Cerebellar nuclear complex (tissue), 1 donor: ENCODE results near the gene GRXCR2.
"Not testable (repeated sequence)": the region's sequence is repeated elsewhere in the genome, so short reads cannot be mapped to it uniquely, and the experiment has no call there.

Experiments
- DNase-seq, 2 experiments: peaks; one replicate each; lab custom pipeline; 2025; lab: John Stamatoyannopoulos, UW

Gene GRXCR2, protein sequence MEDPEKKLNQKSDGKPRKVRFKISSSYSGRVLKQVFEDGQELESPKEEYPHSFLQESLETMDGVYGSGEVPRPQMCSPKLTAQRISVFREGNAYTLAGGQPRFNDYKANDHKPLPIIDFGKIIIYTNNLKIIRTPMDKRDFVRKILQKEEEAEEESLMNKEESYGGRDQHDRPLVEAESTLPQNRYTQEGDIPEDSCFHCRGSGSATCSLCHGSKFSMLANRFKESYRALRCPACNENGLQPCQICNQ

DNA sequence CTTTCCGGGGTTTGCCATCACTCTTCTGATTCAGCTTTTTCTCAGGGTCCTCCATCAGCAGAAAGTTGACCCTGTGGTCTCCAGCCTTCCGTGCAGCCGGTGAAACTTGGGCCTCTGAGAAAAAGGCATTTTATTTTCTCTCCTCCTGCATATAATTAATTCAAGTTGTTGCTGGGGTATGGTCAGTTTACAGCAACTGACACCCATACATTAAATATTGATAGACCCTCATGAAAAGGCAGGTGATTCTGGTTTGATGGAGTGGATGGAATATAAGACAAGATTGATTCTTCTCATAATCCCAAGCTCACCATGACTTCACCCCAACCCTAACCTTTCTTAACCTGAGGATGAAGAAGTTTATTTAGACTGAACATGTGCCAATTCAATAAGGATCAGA, at the start of gene GRXCR2:
GRXCR2 (minus strand) TSS at position 101 of the 400 bp plus-strand sequence; CDS start at position 55, 46 bp downstream.
- no peak for DNase-seq

DNA sequence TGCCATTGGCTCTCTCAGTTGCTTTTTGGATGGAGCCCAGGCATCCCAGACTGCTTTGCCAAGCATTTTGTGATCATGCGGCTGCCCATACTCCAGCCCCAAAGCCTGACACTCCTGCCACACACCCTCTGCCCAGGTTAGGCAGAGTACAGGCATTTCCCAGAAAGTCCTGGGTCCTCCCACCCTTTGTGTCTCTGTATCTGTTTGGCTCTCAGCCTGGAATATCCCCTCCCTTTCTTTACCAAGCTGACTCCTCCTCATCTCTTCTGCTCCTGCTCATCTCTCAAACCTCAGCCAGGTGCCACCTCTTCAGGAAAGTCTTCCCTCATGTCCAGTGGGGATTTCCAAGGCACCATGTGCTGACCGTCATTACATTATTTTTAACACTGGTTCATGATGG, 49.2 kb upstream of the GRXCR2 start:
- DNase-seq = no peak

DNA sequence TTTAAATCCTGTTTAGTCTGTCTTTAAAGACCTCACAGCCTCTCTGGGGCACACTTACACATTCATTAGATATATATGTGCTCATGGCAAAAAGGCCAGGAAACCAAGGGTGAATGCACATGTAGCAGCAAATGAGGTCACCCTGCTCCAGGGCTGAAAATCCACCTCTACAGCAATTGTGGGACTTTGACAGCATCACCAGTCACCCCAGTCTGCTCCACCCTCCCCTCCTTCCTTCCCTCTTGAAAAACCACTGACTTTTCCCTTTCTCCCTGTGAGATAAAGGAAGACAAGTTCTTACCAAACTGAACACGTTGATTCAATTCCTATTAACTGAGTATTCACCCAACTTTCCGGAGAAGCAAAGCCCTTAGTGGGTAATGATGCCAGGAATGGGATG, 48.4 kb upstream of the GRXCR2 start:
- no peak for DNase-seq

DNA sequence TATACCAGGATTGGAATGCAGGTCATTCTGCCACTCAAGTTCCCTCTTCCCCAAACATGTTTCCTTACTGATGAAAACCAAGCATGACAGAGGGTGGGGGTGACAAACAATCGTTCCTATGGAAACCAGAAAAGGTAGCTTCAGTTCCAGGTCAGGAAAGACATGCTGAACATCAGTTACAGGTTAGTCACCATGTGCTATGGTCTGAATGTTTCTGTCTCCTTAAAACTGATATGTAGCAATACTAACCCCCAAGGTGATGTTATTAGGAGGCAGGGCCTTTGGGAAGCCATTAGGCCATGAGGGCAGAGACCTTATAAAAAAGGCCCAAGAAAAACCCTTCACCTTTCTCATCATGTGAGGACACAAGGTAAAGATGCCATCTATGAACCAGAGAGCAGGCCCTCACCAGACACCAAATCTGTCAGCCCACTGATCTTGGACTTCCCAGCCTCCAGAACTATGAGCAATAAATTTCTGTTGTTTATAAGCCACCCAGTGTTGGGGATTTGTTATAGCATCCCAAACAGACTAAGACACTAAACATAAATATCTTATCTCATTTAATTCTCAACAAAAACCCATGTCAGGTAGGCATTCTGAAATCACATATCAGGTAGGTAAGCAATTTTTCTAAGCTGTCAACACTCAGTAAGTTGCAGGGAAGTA, 47.9 kb upstream of the GRXCR2 start:
- DNase-seq = no peak

DNA sequence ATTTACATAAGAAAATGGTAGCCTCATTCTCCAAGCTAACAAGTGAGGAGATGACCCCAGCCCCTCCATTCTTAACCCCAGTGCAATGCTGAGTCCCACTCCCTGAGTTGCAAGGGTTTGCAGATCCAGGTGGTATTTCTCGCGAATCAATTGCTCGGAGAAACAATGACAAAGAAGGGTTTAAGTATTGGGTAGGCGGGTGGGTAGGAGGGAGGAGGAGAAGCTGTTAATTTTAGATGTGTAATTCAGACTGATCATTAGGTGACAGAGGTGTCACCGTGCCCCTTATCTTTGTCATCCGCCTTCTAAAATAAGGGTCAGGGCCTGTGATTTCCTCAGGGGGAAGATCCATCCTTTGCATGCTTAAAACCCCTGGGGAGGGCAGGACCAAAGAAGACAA, 46.6 kb upstream of the GRXCR2 start:
- DNase-seq = no peak

DNA sequence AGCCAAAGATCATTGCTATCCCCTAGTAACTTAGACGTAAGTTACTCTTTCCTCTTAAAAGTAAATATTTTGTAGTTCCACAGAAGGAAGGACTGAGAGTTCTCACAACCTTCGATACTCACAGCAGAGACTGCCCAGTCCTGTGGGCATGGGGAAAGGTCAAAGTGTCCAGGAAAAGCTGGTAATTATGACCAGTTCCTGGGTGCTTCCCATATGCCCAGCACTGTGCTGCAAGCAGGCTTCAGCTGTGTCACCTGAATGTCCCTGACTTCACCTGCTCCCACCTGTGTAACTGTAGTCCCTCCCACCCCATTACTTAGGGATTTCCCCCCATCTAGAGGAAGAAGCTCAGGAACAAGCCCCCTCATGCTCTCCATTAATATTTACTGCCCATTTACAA, 45.6 kb upstream of the GRXCR2 start:
- no peak for DNase-seq

DNA sequence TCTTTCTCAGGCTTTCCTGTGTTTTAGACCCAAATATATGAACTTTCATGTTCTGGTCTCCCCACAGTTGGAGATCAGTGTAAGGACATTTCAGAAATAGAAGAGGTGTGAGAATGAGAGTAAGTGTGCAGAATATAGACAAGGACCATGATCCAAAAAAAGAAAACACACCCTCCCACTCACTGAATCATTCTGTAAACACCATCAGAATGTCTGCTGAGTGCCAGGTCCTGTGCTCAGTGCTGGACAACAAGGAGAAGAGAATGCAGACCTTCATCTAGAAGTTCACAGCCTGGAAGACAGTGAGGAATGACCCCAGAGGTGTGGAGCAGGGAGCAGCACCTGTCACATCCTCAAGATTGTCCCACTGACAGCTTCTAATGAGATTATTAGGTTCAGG, 44.5 kb upstream of the GRXCR2 start:
- DNase-seq = no peak

DNA sequence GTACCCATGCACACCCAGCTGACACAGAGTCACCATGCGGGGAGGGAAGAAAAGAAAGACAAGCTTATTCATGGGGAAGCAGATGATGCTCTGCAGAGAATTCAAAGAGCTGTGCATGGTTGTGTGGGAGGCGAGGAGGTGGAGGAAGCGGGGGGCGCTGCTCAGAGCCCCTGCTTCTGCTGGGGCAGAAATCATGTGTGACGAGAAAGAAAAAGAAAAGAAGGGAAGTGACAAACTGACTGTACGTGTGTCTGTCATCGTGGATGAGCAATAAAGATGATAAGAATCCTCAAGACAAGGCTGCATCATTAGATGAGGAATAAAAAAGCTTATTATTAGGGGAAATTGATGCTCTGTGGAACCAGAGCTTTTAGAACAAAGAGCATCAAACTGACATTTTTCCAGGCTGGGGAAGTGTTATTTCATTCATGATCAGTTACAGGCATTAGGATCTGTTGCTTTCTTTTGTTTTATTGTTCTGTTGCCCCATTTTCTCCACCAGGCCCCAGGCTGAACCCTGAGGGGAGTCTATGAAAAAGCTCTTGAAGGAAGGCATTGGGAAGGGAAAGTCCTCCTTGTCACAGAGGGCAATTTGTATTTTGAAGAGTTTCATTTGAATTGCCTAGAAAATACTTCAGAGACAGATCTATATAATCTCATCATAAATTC, 43.3 kb upstream of the GRXCR2 start:
- no peak for DNase-seq

DNA sequence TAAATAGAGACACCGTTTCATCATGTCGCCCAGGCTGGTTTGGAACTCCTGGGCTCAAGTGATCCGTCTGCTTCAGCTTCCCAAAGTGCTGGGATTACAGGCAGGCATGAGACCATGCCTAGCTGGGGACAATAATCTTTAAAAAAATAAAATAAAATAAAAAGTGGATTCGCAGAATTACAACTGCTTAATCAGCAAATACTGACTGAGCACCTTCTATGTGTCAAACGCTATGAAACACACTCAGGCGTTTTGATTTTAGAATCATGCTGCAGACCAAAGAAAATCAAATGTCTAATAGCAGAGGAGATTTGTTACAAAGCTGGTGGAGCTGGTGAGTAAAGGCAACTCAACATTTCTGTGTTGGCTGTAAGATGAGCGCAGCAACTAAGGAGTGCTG, 40.9 kb upstream of the GRXCR2 start:
- no peak for DNase-seq

DNA sequence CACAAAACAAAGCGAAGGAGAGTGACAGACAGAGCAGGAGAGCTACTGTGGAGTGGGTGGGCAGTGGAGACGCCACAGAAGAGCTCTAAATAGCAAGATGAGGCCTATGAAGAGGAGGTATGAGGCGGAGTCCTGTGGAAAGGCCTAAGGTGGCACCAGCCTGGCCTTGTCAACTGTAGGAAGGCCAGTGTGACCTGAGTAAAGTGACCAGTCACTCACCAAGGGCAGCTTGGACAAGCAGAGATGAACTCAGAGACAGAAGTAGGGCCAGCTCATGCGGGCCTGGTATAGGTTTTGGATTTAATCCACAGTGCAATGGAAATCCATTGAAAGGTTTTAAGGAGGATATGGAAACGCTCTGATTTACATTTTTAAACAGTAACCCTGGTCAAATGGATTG, 39.8 kb upstream of the GRXCR2 start:
- DNase-seq = no peak

DNA sequence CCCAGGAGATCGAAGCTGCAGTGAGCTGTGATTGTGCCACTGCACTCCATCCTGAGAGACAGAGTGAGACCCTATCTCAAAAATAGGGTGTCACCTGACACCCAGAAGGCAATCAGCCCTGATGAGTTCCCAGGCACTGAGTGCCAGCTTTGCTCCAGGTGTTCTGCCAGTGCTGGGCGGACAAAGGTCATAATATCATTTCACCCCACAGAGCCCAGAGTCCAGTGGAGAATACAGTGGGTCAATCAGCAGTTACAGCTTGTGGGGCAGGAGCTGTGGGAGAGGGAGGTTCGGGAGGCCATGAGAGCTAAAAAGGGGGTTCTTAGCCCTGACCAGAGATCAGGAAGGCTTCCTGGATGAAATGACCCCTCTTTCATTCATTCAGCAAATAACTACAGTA, 39.2 kb upstream of the GRXCR2 start:
- no peak for DNase-seq

DNA sequence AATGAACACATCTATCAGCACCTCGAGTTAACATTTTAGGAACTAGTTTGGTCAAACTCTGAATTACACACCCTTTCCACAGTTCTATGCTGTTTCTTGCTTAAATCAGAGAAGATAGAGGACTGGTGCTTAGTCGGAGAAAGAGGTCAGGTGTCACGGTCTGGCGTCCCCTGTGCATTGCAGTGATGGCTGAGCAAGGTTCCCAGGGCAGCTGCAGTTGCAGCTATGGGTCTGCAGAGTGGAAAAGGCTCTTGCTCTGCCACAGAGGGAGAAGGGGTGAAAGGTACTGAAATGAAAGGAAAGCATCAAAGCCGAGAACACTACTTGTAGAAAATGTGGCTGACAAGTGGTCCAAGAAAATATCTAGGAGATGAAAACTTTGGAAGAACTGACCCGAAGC, 38.4 kb upstream of the GRXCR2 start:
- DNase-seq = no peak

DNA sequence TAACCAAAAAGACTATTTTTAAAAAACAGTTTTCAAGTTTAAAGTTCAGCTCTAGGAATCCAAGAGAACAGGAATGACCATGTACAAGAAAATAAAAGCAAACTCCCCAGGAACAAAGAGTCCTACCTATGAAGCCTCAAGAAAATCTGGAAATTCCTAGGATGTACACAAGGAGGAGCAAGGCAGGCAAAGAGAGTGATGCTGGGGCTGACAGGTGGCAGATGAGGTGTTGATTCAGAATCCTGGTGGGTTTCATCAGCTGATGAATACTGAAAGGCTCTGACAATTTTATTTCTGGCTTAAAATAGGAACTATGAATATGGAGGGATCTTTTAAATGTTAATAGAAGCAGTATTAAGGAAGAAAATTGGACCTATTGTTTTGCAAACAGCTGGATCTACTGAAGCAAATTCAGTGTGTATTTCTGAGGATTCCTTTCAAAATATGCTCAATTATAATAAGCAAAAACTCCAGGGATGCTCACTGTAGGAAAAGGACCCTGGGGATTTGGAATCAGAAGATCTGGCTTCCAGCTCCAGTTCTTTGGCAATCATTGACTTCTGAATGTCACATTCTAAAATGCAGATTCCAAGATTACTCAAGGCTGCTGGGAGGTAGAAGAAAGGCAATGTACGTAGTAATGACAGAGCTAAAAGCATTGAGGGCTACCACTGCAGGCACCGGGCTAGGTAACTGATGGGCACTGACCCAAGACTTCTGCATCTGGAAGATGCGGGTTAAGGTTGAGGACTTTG, 35.6 kb upstream of the GRXCR2 start:
- no peak for DNase-seq

DNA sequence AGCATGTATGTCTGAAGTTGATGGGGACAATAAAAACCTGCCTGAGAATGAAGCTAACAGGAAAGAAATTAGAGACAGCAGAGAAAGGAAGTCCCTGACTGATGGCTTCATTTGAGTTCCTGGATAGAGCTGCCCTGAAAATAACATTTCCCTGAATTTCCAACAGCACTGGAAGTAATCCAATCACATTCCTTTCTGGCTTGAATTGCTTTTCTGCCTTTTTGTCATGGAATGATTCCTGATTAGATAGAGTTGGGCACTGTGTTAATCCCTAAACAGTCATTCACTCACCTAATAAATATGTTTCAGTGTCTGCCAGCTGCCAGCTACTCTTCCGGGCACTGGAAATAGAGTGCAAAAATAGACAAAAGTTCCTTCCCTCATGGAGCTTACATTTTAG, 33.6 kb upstream of the GRXCR2 start:
- no peak for DNase-seq

DNA sequence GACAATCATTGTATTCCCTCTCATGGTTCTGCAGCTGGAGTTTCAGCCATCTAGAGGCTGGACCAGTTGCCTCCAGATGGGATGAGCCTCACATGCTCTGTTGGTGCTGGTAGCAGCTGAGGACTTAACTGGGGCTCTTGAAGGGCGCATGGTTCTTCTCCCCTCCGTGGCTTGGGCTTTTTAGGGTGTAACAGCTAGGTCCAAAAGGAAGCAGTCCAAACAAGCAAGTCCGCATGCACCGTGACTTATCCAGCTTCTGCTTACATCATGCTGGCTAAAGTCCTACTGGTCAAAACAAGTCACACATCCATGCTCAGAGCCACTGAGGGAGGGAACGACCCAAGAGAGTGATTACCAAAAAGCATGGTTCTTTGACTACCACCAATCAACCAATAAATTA, 31.9 kb upstream of the GRXCR2 start:
- no peak for DNase-seq

DNA sequence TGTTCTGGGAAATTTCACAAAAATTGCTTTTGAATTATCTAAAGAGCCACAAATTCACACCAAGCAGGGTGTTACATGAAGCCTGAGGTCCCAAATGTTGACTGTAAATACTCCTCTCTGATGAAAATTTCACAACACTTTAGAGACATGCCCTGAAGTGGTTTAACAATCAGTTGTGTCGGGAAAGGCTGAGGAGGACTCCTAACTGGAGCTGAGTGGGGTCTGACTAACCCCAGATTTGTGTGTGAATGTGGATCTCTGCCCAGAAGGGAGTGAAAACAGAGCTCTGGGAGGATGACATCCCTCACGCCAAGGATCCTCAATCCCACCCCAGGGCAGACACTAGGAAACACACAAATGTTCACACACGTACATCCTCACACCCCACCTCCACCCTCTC, 31.1 kb upstream of the GRXCR2 start:
- no peak for DNase-seq

DNA sequence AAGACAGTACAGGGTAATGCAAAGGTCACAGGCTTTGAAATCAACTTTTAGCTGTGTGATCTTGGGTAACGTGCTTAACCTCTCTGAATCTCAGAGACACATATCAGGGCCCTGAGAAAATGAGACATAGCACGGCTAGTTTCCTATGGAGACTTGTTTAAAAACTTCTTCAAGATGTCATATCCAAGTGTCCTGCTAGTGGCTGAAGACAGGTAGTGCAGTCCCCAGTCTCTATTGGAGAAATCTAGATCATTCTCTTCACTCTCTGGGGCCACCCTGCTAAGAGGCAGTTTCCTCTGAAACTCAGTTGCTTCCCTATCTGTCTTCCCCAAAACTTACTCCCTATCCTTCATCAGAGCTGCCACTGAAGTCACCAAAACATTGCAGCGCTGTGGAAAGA, 30.3 kb upstream of the GRXCR2 start:
- DNase-seq = no peak

DNA sequence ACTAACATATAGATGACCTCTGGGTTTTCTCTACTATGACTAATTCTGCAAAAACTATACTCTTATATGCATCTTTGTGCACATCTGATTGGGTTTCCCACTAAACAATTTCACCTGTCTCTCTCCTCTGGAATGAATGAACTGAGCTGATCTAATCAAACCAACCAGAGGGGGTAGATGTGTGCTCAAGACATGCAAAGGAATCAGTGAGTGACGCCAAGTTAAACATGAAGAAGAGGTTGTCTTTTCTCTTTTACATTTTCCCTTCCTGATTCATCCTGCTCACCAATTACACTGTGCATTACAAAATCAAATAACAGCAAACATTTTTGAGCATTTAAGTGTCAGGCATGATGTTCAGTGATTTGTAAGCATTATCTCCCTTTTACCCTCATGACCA, 29.6 kb upstream of the GRXCR2 start:
- DNase-seq = no peak

DNA sequence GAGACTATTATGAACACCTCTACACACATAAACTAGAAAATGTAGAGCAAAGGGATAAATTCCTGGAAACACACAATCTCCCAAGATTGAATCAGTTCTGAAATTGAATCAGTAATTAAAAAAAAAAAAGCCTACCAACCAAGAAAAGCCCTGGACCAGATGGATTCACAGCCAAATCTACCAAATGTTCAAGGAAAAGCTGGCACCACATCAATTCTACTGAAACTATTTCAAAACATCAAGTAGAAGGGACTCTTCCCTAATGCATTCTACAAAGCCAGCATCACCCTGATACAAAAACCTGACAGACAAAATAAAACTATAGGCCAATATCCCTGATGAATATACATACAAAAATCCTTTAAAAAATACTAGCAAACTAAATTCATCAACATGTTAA, 25.4 kb upstream of the GRXCR2 start:
- no peak for DNase-seq

DNA sequence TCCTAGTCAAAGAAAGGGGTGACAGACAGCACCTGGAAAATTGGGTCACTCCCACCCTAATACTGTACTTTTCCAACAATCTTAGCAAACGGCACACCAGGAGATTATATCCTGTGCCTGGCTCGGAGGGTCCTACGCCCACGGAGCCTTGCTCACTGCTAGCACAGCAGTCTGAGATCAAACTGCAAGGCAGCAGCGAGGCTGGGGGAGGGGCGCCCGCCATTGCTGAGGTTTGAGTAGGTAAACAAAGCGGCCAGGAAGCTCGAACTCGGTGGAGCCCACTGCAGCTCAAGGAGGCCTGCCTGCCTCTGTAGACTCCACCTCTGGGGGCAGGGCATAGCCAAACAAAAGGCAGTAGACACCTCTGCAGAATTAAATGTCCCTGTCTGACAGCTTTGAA, 18.6 kb upstream of the GRXCR2 start:
- DNase-seq = not testable (repeated sequence)

DNA sequence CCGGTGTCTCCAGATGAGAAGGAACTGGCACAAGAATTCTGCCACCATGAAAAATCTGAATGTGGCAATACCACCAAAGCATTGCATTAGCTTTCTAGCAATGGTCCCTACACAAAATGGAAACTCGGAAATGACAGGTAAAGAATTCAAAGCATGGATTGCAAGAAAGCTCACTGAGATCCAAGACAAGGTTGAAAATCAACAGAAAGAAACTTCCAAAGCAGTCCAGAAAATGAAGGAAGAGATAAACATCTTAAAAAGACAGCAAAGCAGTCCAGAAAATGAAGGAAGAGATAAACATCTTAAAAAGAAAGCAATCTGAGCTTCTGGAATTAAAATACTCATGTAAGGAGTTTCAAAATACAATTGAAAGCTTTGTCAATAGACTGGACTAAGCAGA, 16.8 kb upstream of the GRXCR2 start:
- DNase-seq = no peak

DNA sequence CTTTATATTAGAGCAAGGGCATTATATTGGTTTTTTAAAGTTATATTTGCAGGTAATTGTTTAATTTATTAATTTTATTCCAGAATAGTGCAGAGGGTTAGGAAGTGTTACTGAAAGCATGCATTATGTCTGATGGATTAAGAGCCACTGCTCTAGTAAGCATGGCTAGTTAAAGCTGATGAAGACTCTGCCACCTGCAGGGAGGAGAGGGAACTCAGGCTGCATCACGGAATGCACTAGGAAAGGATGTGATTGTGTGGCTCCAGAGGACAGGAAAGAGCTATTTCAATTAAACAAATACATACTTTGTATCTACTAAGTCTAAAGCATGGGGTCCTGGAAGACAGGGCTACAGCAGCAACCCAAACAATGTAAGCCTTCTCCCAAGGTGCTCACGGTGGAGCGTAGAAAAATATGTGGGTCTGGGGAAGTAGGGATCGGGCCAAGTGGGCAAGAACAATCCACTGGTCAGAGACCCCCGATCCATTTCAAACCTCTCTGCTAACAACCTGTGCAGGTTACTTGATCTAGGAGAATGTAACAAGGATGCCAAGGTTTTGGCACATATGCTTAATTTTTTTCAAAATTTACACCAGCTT, 15.3 kb upstream of the GRXCR2 start:
- DNase-seq = no peak
